Measurements from ENCODE around the gene ZPR1. TPM values are rescaled to one million over a fixed set of nuclear protein-coding genes. Genes with fewer than 3 reads are reported as not detected.
A peak's percentile ranks its signal among the peaks of the same experiment; 100 is the strongest.

ZPR1 gene
- total and polyA plus RNA-seq, 2 donors (not counting 1 experiment from before 2014, with no cell fraction given): 17.9 to 63.1 TPM

- Histone ChIP-seq H3K36me3 (replicated peaks in 1 of 2; ENCODE audit: control extremely low read depth in 1 of 2, control insufficient read depth in 1 of 2, extremely low read depth in 1 of 2, insufficient read depth in 2 of 2, low read length in 1 of 2) (peaks cover 0 to 14% of the 10 kb centered on the region in 2 experiments), H3K79me2 (ENCODE audit: control insufficient read depth, insufficient read depth, low read length) (peaks cover 30% of the 10 kb centered on the region), H3K9ac (ENCODE audit: low read length) (no peak overlapping the region), H3K27ac (ENCODE audit: low read length in 2 of 2) (no peak overlapping the region), H3K4me3 (ENCODE audit: control extremely low read depth in 1 of 5, extremely low read depth in 1 of 5, insufficient read depth in 1 of 5, low read depth in 2 of 5, low read length in 4 of 5) (no peak overlapping the region), H3K4me2 (replicated peaks; ENCODE audit: low read depth, low read length, poor library complexity, severe bottlenecking) (no peak overlapping the region), H2AFZ (ENCODE audit: insufficient read depth, low read depth, low read length, poor library complexity, severe bottlenecking) (no peak overlapping the region), H3K27me3 (replicated peaks in 1 of 4; ENCODE audit: control extremely low read depth in 1 of 4, control insufficient read depth in 3 of 4, insufficient read depth in 4 of 4, low read length in 3 of 4) (peaks cover 0 to 10% (median 0%) of the 10 kb centered on the region in 4 experiments), H4K20me1 (ENCODE audit: control insufficient read depth, insufficient read depth, low read length, poor library complexity, severe bottlenecking) (no peaks in the 10 kb centered on the region), H3K9me3 (ENCODE audit: control extremely low read depth in 1 of 3, control insufficient read depth in 2 of 3, insufficient read depth in 1 of 3, low read length in 2 of 3) (no peaks in the 10 kb centered on the region), H3K4me1 (ENCODE audit: control insufficient read depth in 2 of 2, insufficient read depth in 2 of 2, low read length in 2 of 2) (peaks cover 22 to 29% of the 10 kb centered on the region in 2 donors)
- no peak for DNase-seq
- no peak for ATAC-seq (ENCODE audit: low read depth)
- intact Hi-C loops (cut with micrococcal nuclease): loop anchor here (1.0 to 10.0 kb wide), 2 partner anchors 46 to 84 kb away; no protein-coding TSS in a partner anchor
- H3K4me3 Mint-ChIP-seq: no peak overlapping the region
- peaks cover 7% of the 10 kb centered on the region for H3K27me3 Mint-ChIP-seq
- no peak overlapping the region for H3K27ac Mint-ChIP-seq
- peaks cover 34% of the 10 kb centered on the region for H3K4me1 Mint-ChIP-seq
- ChIA-PET CTCF (interaction anchor here (0.6 to 7.1 kb wide), 18 partner anchors 9 to 441 kb away, joined by 3 to 80 read pairs (median 5); partner anchors contain the start of genes APOA1, PCSK7 and SIDT2), POLR2A (no interaction called here)
- 91% methylated on average over 53 of the region's 53 CpGs for WGBS (ENCODE audit: insufficient coverage)
- H3K9me3 Mint-ChIP-seq (ENCODE audit: insufficient read depth): no peaks in the 10 kb centered on the region
- TF ChIP-seq EZH2 (IDR thresholded peaks at IDR 0.05; ENCODE audit: borderline replicate concordance, insufficient read depth, low read depth, low read length, poor library complexity, severe bottlenecking) (no peak), CTCF (IDR thresholded peaks at IDR 0.05) (no peak)
Measured at GRCh38 chr11:116790167-116791001, 2.6 kb upstream of the ZPR1 start.

DNA sequence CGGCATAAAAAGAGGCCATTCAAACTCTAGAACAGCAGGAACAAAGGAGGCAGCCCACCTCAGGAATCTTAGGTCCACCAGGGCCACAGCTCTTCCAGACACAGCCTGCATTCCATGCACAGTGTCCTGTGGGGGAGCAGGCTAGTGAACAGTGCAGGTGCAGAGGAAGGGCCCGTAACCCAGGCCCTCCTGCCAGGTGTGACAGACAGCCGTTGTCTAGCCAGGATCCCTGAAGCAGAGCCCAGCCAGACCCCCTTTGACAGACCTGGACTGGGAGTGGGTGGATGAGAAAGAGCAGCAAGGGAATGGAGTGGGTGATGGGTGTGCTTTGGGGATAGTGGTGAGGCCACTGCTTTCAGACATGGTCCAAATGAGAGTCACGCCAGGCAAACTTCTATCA lies 1.2 kb upstream of the ZPR1 start:
- ChIA-PET CTCF (interaction anchor here (5.2 to 7.1 kb wide), 2 partner anchors 48 to 317 kb away, joined by 45 to 80 read pairs; partner anchors contain the start of gene APOA1), POLR2A (no interaction called here)
- H3K27me3 Mint-ChIP-seq: peaks cover 7% of the 10 kb centered on the region
- intact Hi-C loops (cut with micrococcal nuclease): loop anchor here (1.0 to 5.0 kb wide), 4 partner anchors 16 to 538 kb away; partner anchors contain the start of genes CEP164, PCSK7, RNF214 and SIDT2
- H3K9me3 ChIP-seq (ENCODE audit: control extremely low read depth in 1 of 3, control insufficient read depth in 2 of 3, insufficient read depth in 1 of 3, low read length in 2 of 3): no peaks in the 10 kb centered on the region
- no peak for TF ChIP-seq EZH2 (IDR thresholded peaks at IDR 0.05; ENCODE audit: borderline replicate concordance, insufficient read depth, low read depth, low read length, poor library complexity, severe bottlenecking)
- TF ChIP-seq CTCF (IDR thresholded peaks at IDR 0.05): no peak
- peak overlapping the region; percentile 98 for H3K4me3 Mint-ChIP-seq
- H3K9me3 Mint-ChIP-seq (ENCODE audit: insufficient read depth): no peaks in the 10 kb centered on the region
- H3K4me3 ChIP-seq (ENCODE audit: control extremely low read depth in 1 of 5, extremely low read depth in 1 of 5, insufficient read depth in 1 of 5, low read depth in 2 of 5, low read length in 4 of 5): no peak overlapping the region
- H3K36me3 ChIP-seq (replicated peaks in 1 of 2; ENCODE audit: control extremely low read depth in 1 of 2, control insufficient read depth in 1 of 2, extremely low read depth in 1 of 2, insufficient read depth in 2 of 2, low read length in 1 of 2): peaks cover 4 to 28% of the 10 kb centered on the region in 2 experiments
- ATAC-seq (ENCODE audit: low read depth) (no peak), DNase-seq (no peak)
- H3K9ac ChIP-seq (ENCODE audit: low read length): no peak overlapping the region
- WGBS (ENCODE audit: insufficient coverage): 89% methylated on average over 2 of the region's 4 CpGs
- H2AFZ ChIP-seq (ENCODE audit: insufficient read depth, low read depth, low read length, poor library complexity, severe bottlenecking): peak overlapping the region; percentile 96
- peaks cover 22 to 29% of the 10 kb centered on the region in 2 donors for H3K4me1 ChIP-seq (ENCODE audit: control insufficient read depth in 2 of 2, insufficient read depth in 2 of 2, low read length in 2 of 2)
- H3K4me1 Mint-ChIP-seq: peaks cover 37% of the 10 kb centered on the region
- no peaks in the 10 kb centered on the region for H4K20me1 ChIP-seq (ENCODE audit: control insufficient read depth, insufficient read depth, low read length, poor library complexity, severe bottlenecking)
- no peak overlapping the region for H3K4me2 ChIP-seq (replicated peaks; ENCODE audit: low read depth, low read length, poor library complexity, severe bottlenecking)
- H3K79me2 ChIP-seq (ENCODE audit: control insufficient read depth, insufficient read depth, low read length): peaks cover 34% of the 10 kb centered on the region
- H3K27ac Mint-ChIP-seq: peak overlapping the region; percentile 98
- no peak overlapping the region for H3K27ac ChIP-seq (ENCODE audit: low read length in 2 of 2)
- H3K27me3 ChIP-seq (replicated peaks in 1 of 4; ENCODE audit: control extremely low read depth in 1 of 4, control insufficient read depth in 3 of 4, insufficient read depth in 4 of 4, low read length in 3 of 4): peaks cover 0 to 10% (median 0%) of the 10 kb centered on the region in 4 experiments
